Activated CD8-positive, alpha-beta memory T cell treated with anti-CD3 and anti-CD28 coated beads, Interleukin-2, amount 50 U/mL, for 48 hours (primary cell): ENCODE data around the gene RNF166.

Source experiments
- DNase-seq: peaks from one replicate; pipeline ENCODE4 v3.0.0-alpha.2; 2020

RNF166 gene

DNA sequence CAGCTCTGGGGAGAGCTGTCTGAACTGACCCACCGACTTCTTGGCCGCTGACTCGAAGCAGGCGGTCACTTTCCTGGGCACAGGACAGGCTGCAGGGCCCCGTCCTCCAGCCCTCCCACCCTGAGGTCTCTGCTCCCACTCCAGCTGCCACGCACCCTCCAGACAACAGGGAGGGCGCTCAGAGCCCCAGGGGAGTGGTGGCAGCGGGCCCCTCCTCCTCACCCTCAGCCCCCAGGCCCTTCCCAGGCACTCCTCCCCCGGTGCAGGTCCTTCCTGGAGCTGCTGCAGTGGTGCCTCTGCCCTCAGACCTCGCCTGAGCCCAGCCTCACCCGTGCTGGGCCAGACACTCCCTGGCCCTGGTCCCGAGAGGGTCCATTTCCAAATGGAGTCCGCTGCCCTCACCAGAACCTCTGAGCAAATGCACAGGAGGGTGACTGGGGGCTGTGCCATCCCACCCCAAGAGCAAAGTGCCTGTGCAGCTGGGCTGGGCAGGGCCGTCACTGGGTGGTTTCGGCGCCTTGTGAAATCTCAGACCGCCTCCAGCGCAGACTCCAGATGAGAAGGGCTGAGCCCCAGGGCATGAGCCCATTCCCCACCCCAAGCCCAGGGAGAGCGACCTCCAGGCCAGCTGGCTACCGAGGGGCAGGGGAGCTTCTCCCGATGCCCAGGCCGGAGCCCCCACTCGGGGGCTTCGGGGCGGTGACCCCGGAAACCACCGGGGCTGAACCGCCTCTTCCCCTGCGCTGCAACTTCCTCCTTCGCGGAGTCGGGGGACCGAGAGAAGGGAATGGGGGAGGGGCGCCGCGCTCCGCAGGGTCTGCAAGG is 56.1 kb downstream of the RNF166 start:
- no peak for DNase-seq

DNA sequence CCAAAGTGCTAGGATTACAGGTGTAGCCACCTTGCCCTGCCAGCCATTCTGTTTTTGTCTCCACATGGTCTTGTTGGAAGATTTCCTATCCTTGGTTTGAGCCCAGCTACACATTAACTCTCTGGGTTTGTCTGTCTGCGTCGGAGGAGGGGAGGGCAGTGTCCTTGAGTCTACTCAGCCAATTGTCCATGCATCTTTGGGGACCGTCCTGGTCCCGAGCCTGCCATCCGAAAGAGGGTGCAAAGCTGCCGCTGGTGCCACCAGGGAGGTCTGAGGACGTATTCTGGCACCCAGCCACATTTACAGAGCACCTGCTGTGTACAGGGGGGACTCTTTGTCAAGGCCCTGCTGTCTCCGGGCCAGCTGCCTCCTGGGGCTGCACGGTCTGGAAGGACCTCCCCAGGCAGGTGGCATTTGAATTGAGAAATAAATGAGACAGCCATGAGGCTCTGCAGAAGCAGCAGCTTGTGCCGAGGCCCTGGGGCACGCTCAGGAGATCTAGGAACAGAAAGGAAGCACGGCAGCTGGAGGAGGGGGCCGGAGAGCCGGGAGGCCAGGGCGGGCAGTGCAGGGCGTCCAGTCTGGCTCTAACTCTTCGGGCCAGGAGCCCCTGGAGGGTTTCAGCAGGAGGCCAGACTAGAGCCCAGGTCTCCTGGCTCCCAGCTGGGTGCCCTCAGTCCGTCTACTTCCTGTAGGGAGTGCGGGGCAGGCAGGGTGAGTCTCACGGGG is 56.8 kb downstream of the RNF166 start:
- no peak for DNase-seq

DNA sequence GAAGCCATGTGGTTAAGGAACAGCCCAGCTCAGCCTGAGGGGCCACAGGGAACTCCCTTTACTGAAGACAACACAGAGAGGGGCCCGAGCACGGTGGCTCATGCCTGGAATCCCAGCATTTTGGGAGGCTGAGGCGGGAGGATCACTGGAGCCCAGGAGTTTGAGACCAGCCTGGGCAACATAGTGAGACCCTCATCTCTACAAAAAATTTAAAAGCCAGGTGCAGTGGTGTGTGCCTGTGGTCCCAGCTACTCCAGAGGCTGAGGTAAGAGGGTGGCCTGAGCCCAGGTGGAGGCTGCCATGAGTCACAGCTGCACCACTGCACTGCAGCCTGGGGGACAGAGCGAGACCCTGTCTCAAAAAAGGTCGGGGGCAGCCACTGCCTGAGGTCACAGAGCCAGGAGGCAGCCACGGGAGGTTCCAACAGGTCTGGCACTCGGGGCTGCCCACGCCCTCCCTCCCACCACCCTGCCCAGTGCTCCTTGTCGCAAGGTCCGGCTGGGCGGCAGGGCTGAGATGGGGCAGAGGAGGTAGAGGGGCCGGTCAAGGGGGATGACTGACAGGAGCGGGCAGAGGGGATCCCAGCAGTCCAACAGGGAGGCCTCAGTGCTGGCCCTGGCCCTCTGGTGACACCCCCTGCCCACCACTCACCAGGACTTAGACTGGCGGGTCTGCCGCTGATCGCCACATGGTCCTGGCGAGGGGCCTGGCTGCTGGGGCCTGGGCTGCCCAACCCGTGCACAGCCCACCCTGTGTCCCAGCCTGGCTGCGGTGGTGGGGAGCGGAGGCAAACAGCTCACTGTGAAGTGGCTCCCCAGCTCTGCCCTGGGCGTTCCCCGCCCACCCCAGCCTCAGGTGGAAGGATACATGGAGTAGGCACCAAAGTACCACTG is 58.8 kb downstream of the RNF166 start:
- no peak for DNase-seq
